NCI-H524 treated with DMSO at 0.1 percent for 48 hours (cell line): ENCODE results near the gene SNAP91.

ENCODE experiments used
- DNase-seq: peaks from one replicate; lab custom pipeline; 2025; lab: John Stamatoyannopoulos, UW

Gene SNAP91

DNA sequence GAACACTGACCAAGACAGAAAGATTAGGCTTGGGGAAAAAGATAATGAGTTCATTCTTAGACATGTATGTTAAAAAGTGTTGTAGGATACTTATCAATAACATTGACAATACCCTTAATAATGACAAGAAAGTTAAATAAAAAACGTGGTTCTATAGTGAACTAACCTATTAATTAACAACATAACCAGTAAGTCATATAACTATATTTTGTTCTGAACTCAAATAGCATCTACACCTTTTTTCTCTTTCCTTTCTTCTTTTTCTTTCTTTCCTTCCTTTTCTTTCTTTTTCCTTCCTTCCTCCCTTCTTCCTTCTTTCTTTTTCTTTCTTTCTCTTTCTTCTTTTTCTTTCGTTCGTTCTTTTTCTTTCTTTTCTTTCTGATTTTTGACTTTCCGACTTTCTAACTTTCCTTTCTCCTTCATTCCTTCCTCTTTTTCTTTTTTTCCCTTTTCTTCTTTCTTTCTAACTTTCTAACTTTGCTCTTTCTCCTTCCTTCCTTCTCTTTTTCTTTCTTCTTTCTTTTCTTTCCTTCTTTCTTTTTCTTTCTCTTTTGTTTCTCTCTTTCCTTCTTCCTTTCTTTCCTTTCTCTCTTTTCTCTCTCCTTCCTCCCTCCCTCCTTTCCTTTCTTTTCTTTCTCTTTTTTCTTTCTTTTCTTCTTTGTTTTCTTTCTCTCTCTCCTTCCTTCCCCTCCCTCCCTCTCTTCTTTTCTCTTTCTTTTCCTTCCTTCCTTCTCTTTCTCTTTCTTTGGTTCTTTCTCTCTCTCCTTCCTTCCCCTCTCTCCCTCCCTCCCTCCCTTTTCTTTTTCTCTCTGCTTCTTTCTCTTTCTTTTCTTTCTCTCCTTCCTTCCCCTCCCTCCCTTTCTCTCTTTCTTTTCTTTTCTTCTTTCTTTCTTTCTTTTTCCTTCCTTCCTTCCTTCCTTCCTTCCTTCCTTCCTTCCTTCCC, 172.0 kb downstream of the SNAP91 start:
- DNase-seq = no peak

DNA sequence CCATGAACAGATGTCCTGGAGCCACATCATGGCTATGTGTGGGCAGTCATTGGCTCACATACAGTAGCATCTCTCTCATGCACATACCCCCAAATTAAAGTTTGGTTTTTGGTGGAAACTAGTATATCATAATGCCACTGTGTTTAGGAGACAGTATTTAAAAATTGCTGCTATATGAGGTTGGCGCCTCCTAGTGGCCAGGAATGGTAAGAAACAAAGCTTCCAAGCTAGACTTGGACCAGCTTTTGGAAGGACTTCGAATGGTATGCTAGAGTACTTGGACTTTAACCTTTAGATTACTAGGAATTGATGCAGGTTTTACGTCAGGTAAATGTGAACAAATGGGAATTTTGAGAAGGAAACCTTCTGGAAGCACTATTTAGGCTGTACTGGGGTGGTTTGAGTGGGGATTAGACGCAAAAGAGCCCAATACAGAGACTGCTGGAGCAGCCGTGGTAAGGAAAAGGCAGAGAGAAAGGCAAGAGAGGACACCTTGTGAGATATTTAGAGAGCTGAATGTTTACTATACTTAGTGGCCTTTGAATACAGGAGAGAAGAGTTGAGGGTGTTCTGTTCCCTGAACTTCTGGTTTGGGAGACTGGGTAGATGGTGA, 172.8 kb downstream of the SNAP91 start:
- no peak for DNase-seq

DNA sequence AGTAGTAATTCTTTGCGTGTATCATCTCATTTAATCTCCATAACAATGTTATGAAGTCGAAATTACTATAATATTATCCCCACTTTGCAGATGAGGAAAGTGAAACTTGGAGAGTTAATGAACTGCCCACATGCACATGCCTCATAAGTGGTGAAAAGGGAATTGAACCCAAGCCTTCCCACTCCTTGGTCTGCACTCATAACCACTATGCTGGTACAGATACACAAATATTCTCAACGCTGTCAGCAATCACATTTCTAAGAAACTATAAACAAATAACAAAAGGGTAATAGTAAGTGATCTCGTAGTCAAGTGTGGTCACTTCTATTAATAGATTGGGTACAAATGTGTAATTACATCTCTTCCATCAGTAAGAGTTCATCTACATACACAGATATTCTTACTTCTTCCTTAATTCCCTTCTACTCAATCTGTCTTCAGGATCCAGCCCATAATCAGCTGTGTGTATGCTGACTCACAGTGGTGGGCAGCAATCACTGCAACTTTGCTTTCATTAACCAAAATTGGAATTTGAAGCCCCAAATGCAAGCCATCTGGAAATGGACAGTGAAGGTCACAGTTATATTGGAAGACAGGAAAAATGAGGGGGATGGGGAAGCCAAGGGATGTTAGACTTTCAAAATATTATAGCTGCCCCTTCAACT, 190.0 kb downstream of the SNAP91 start:
- no peak for DNase-seq

DNA sequence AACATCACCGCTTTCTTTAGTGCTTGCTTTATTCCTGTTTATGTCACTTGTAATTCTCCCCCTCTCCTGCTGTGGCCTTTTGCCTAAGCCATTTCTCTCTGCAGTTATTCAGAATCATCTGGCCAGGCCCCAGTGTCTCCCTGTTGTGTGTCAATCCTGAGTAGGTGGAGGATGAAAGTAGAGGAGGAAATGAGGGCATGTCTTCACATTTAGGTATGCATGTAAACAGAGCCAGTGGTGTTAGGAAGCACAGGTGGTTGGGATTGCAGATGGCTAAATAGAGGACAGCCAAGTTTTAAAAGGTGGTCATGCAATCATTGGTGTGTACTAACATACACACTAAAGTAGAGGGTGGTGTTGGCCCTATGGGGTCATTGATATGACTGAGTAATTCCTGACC, 191.4 kb downstream of the SNAP91 start:
- DNase-seq = no peak

DNA sequence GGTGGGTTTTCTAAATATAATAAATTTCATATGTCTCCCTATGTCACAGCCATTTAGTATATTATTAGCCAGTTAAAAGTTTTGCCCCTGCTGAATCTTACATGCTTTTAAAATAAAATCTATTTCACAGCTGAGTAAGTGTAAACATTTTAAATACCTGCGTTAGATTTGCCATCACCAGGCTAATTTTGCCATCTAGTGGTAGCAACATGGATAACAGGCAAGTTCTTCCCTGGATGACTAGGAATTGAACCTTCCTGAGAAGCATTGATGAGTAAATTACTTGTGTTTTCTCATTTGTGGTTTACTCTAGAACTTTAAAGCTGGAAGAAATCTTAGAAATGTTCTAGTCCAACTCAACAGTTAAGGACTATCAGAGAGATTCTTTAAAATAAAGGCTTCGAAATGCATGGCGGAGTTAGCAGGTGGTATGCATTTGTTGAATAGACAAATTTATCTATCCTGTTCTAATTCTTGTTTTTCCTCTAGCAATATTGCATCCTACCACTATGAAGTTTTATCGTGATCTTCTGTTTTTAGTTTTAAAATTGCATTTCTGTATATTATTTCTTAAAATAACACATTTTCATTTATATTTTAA, 193.9 kb downstream of the SNAP91 start:
- DNase-seq = no peak

DNA sequence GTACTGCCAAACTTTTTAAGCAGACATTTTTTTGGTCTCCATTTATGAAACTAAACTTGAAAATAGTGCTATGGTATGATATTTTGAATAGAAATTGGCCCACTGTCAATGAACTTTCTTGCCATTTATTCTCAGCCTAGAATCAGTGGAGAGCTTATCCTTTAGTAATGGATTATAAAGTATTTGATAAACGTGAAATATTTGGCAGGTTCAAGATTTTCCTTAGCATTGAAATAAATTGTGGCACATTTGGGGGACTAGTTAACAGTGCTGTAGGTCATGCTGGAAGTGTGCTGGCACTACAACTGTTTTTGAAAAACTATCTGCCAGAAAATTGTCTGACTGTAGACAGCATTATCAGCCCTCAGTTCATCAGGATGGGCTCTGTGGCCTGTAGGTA, 194.4 kb downstream of the SNAP91 start:
- no peak for DNase-seq

DNA sequence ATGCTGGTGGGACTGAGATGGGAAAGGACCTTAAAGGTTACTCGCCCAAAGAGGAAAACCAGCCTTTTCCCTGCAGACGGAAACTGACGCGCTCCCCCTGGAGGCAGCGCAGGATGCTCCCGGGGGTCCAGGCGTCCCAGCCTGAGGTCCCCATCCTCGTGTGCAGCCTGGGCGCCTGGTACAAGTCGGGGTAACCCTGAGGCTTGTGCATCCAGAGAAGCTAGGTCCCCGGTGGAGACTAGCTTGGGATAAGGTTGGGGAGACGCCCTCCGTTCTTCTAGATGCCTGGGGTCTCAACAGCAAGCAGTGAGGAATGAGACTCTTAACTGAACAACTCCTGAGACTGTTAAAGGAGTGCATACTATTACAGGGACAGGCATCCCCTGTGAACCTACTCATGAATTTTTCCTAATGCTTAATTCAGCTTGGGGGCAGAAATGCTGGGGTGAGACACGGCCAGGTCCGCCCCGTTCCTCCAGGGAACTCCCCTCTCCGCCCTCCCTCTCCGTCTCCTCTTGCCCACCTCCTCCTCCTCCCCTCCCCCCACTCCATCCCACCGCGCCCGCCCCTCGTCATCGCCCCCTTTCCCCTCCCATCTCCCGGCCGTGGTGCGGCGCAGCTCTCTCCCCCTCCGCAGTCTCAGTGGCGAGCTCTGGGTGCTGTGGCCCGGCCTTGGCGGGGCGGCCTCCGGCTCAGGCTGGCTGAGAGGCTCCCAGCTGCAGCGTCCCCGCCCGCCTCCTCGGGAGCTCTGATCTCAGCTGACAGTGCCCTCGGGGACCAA, 196.8 kb downstream of the SNAP91 start, which contains the start of gene PRSS35:
PRSS35 (plus strand) TSS at position 634 of the 781 bp plus-strand sequence. CDS start 10,908 bp downstream, outside the sequence.
- peak; percentile 38 for DNase-seq

DNA sequence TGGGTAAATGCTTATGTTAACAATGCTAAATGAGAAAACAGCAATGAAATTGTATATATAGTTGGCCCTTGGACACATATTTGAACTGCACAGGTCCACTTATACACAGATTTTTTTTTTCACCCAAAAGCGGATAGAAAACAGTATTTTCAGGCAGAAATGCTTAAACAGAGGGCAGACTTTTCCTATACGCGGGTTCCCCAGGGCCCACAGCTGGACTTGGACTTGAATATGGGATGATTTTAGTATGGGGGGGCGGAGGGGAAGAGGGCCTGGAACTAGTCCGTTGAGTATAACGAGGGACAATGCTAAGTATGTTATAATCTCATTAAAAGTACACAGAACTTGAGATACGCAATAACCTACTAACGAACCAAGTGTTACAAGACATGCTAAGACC, 197.6 kb downstream of the SNAP91 start:
- DNase-seq = no peak

DNA sequence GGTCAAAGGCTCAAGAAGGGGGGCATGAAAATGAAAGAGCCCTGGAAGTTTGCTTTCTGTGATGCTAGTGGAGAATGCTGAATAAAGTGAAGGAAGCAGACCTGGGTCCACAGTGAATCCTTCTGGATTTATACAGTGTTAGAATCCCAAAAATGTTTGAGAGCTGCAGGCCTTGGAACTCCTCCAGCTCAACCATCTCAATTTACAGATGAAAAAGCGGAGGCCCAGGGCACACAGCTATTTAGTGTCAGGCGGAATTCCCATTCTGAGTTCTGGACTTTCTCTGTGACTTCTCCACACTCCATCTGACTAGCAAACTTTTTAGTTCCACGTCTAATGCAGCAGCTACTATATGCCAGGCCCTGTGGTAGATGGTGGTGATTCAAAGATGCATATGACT, 198.1 kb downstream of the SNAP91 start:
- no peak for DNase-seq

DNA sequence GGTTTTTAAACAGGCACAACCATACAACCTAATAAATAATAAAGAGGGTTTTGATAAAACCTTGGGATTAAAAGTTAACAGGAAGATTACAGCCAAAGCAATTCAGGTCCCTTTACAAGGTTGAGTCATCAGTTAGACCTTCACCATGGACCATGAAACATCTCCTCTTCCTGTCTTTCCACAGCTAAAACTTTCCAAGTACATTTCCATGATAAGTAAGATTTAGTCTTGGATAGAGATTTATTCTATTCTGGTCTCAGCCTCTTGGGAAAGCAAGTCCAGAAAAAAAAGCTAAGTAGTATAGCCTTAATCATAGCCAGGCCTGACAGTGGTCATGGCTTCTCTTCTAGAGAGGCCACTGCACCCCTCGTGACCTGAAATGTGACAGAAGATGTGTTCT, 199.5 kb downstream of the SNAP91 start:
- DNase-seq = no peak

DNA sequence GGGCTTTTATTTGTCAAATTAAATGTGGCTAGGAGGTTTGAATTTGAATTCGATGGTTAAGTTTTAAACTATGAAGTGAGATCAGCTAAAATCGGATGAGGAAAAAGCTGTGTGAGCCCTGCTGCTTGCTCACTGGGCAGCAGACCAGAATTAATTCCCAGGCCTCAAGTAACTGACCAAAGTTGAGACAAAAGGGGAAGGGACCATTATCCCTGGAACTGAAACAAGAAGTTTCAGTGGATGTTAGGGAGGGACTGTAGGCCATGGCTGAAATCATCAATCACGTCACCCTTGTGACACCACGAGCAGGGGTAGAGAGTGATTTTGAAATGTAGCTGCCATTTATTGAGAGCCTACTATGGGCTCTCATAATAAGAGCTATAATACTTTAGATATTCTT, 203.5 kb downstream of the SNAP91 start:
- DNase-seq = no peak
